ENCODE results near the gene RPL29. TPM values are rescaled to one million over a fixed set of nuclear protein-coding genes. Genes with fewer than 3 reads are reported as not detected.

The RPL29 gene
- total and polyA plus RNA-seq, 2 donors (not counting 3 experiments of a cell fraction or from before 2014, with no cell fraction given): 1,236 to 2,177 TPM

DNA sequence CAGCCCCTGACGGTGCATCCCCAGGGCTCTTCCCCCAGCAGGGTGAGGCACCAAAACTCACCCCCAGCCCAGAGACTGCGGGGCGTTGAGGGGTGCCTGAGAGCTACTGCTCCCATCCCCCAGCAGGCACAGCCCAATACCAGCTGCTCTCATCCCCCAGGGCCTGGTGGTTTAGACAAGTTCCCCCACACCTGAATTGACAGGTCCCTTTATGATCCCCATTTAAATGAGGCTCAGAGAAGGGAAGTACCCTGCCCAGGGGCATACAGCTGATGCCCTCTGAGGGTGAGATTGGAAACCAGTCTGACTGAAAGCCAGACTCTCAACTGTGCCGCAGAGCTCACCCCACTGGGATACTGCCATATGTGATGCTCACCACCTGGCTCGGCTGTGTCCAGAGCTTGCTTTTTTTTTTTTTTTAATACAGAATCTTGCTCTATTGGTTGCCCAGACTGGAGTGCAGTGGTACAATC lies 40.6 kb upstream of the RPL29 start:
- no peak overlapping the region for H3K4me2 ChIP-seq (ENCODE audit: insufficient read depth, low read length)
- no peak overlapping the region for H3K4me3 ChIP-seq (replicated peaks in 1 of 3; ENCODE audit: insufficient read depth in 1 of 3, low read depth in 1 of 3, low read length in 3 of 3)
- H3K9me1 ChIP-seq (replicated peaks; ENCODE audit: control insufficient read depth, extremely low read depth, insufficient read depth, low read length): no peaks in the 10 kb centered on the region
- H3K27me3 ChIP-seq (ENCODE audit: control insufficient read depth in 2 of 2, insufficient read depth in 2 of 2, low read length in 2 of 2): no peaks in the 10 kb centered on the region
- no peak overlapping the region for H3K27ac ChIP-seq (ENCODE audit: insufficient read depth, low read depth, low read length)
- DNase-seq (ENCODE audit: low read depth, low spot score) (no peak), FAIRE-seq (no peak)
- H3K79me2 ChIP-seq (ENCODE audit: control insufficient read depth, insufficient read depth, low read length): no peaks in the 10 kb centered on the region
- TF ChIP-seq POLR2AphosphoS5 (IDR thresholded peaks at IDR 0.05; ENCODE audit: insufficient read depth, low read depth, low read length) (no peak), MYC (IDR thresholded peaks at IDR 0.05; ENCODE audit: low read depth, low read length) (no peak), JUN (IDR thresholded peaks at IDR 0.05; ENCODE audit: borderline replicate concordance, insufficient read depth, insufficient read length, low read depth) (no peak), EZH2 (IDR thresholded peaks at IDR 0.05; ENCODE audit: borderline replicate concordance, low read depth, low read length, severe bottlenecking) (no peak), FOS (IDR thresholded peaks at IDR 0.05; ENCODE audit: borderline replicate concordance, insufficient read depth, low read length) (no peak), MAX (IDR thresholded peaks at IDR 0.05; ENCODE audit: insufficient read depth, insufficient read length) (no peak), POLR2A (IDR thresholded peaks at IDR 0.05; ENCODE audit: low read depth, low read length) (no peak), GATA2 (IDR thresholded peaks at IDR 0.05; ENCODE audit: insufficient read depth, insufficient read length, low read depth, low read length) (no peak)
- TF ChIP-seq, protein P1, sequence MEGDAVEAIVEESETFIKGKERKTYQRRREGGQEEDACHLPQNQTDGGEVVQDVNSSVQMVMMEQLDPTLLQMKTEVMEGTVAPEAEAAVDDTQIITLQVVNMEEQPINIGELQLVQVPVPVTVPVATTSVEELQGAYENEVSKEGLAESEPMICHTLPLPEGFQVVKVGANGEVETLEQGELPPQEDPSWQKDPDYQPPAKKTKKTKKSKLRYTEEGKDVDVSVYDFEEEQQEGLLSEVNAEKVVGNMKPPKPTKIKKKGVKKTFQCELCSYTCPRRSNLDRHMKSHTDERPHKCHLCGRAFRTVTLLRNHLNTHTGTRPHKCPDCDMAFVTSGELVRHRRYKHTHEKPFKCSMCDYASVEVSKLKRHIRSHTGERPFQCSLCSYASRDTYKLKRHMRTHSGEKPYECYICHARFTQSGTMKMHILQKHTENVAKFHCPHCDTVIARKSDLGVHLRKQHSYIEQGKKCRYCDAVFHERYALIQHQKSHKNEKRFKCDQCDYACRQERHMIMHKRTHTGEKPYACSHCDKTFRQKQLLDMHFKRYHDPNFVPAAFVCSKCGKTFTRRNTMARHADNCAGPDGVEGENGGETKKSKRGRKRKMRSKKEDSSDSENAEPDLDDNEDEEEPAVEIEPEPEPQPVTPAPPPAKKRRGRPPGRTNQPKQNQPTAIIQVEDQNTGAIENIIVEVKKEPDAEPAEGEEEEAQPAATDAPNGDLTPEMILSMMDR (IDR thresholded peaks at IDR 0.05; ENCODE audit: extremely low read depth in 1 of 2, insufficient read depth in 1 of 2, low read depth in 1 of 2, low read length in 2 of 2): no peak
- H3K4me1 ChIP-seq (ENCODE audit: control insufficient read depth, extremely low read depth, insufficient read depth, low read length): no peaks in the 10 kb centered on the region
- POLR2A ChIA-PET: no interaction called here
- no TSS peak for BruUV-seq (replicated peaks)
- H3K9ac ChIP-seq (replicated peaks; ENCODE audit: extremely low read depth, insufficient read depth, low read length): no peak overlapping the region
- CTCF ChIA-PET: interaction anchor here (0.7 to 5.8 kb wide), 7 partner anchors 10 to 109 kb away, joined by 3 to 43 read pairs (median 6); partner anchors contain the start of gene DUSP7
- H2AFZ ChIP-seq (ENCODE audit: low read depth, low read length): no peak overlapping the region
- H3K36me3 ChIP-seq (ENCODE audit: control insufficient read depth in 2 of 2, extremely low read depth in 1 of 2, insufficient read depth in 2 of 2, low read length in 2 of 2): no peaks in the 10 kb centered on the region
- no peaks in the 10 kb centered on the region for H4K20me1 ChIP-seq (replicated peaks; ENCODE audit: control insufficient read depth, extremely low read depth, insufficient read depth, low read length)
- intact Hi-C loops (cut with micrococcal nuclease): no loop called here
- H3K9me3 ChIP-seq (replicated peaks; ENCODE audit: control insufficient read depth, insufficient read depth, low read length): no peaks in the 10 kb centered on the region
- dilution Hi-C loops (cut with MboI; ENCODE audit: extremely low pct_ligation_motif_present, low sequenced_read_pairs): no loop called here

All from endothelial cell of umbilical vein (primary cell).